GM12891 (cell line): ENCODE measurements around the gene SRGAP3.

Source experiments
- DNase-seq: peaks from one replicate; pipeline ENCODE4 v3.0.0; 2011; ENCODE audit warnings: low spot score; ENCODE audit not compliant: insufficient read length
- FAIRE-seq: peaks from 2 replicates; lab custom pipeline; 2011; peaks lifted over from hg19 to GRCh38; lab: Jason Lieb, UNC
- PAX5 ChIP-seq: IDR thresholded peaks from 2 replicates; pipeline ENCODE4 v1.6.1; 2011; ENCODE audit warnings: low read length, moderate library complexity, mild to moderate bottlenecking; ENCODE audit not compliant: insufficient read depth, severe bottlenecking
- POLR2A ChIP-seq: IDR thresholded peaks from 2 replicates; pipeline ENCODE4 v1.6.1; 2011; ENCODE audit warnings: low read depth, low read length, control low read depth
- POLR2AphosphoS5 ChIP-seq: IDR thresholded peaks from 2 replicates; pipeline ENCODE4 v1.6.1; 2011; ENCODE audit warnings: low read depth, low read length, control low read depth
- POU2F2 ChIP-seq: IDR thresholded peaks from 2 replicates; pipeline ENCODE4 v1.6.1; 2011; ENCODE audit warnings: low read depth, mild to moderate bottlenecking, control low read depth, low read length, moderate library complexity
- SPI1 ChIP-seq: IDR thresholded peaks from 2 replicates; pipeline ENCODE4 v1.6.1; 2011; ENCODE audit warnings: low read depth, low read length, control low read depth
- TAF1 ChIP-seq: IDR thresholded peaks from 2 replicates; pipeline ENCODE4 v1.6.1; 2011; ENCODE audit warnings: low read depth, low read length, control low read depth

Gene SRGAP3

GRCh38 chr3:9280451-9281219 is 31.2 kb upstream of the SRGAP3 start:
- no peak for TF ChIP-seq POLR2A
- no peak for TF ChIP-seq SPI1
- TF ChIP-seq POU2F2: no peak
- no peak for TF ChIP-seq PAX5
- TF ChIP-seq TAF1: no peak
- no peak for TF ChIP-seq POLR2AphosphoS5
- DNase-seq (no peak), FAIRE-seq (no peak)

- DNase-seq: no peak
Measured at GRCh38 chr3:9279966-9280365, 30.5 kb upstream of the SRGAP3 start.

GRCh38 chr3:9278498-9278897 is 29.1 kb upstream of the SRGAP3 start:
- TF ChIP-seq POLR2AphosphoS5: no peak
- no peak for TF ChIP-seq PAX5
- TF ChIP-seq TAF1: no peak
- TF ChIP-seq SPI1: no peak
- no peak for TF ChIP-seq POLR2A
- no peak for TF ChIP-seq POU2F2
- DNase-seq (no peak), FAIRE-seq (no peak)

More at GRCh38 chr3:9279966-9280365, 30.5 kb upstream of the SRGAP3 start:
- TF ChIP-seq TAF1 (no peak), SPI1 (no peak), POLR2AphosphoS5 (no peak), POLR2A (no peak), POU2F2 (no peak), PAX5 (no peak)
- FAIRE-seq: no peak

GRCh38 chr3:9278085-9278484 is 28.6 kb upstream of the SRGAP3 start:
- DNase-seq (no peak), FAIRE-seq (no peak)
- TF ChIP-seq TAF1 (no peak), POU2F2 (no peak), POLR2AphosphoS5 (no peak)

GRCh38 chr3:9276761-9277370 is 27.4 kb upstream of the SRGAP3 start:
- TF ChIP-seq POLR2A: no peak
- TF ChIP-seq TAF1: no peak
- TF ChIP-seq PAX5: no peak
- no peak for TF ChIP-seq POU2F2
- TF ChIP-seq SPI1: no peak
- no peak for TF ChIP-seq POLR2AphosphoS5
- DNase-seq: no peak
- FAIRE-seq: no peak

GRCh38 chr3:9271903-9272302 is 22.5 kb upstream of the SRGAP3 start:
- FAIRE-seq (no peak), DNase-seq (no peak)
- no peak for TF ChIP-seq SPI1
- TF ChIP-seq POLR2AphosphoS5: no peak
- no peak for TF ChIP-seq TAF1
- no peak for TF ChIP-seq POLR2A
- TF ChIP-seq PAX5: no peak
- no peak for TF ChIP-seq POU2F2

- TF ChIP-seq POU2F2 (no peak), TAF1 (no peak), POLR2AphosphoS5 (no peak), SPI1 (no peak), POLR2A (no peak), PAX5 (no peak)
- DNase-seq: no peak
- no peak for FAIRE-seq
Measured at GRCh38 chr3:9270704-9271103, 21.3 kb upstream of the SRGAP3 start.

GRCh38 chr3:9266716-9267115 is 17.3 kb upstream of the SRGAP3 start:
- no peak for DNase-seq
- TF ChIP-seq POLR2AphosphoS5 (no peak), TAF1 (no peak)
- FAIRE-seq: no peak

GRCh38 chr3:9260305-9260704 is 10.9 kb upstream of the SRGAP3 start:
- TF ChIP-seq POU2F2 (no peak), POLR2A (no peak), TAF1 (no peak), PAX5 (no peak), POLR2AphosphoS5 (no peak), SPI1 (no peak)
- FAIRE-seq (no peak), DNase-seq (no peak)

GRCh38 chr3:9257092-9257491 is 7.6 kb upstream of the SRGAP3 start:
- DNase-seq: no peak
- FAIRE-seq: no peak
- TF ChIP-seq POLR2A (no peak), POLR2AphosphoS5 (no peak), SPI1 (no peak), TAF1 (no peak), PAX5 (no peak), POU2F2 (no peak)
